ENCODE results near the gene ANP32B.
A peak's percentile ranks its signal among the peaks of the same experiment; 100 is the strongest.
"Not testable (repeated sequence)": the region's sequence is repeated elsewhere in the genome, so short reads cannot be mapped to it uniquely, and the experiment has no call there.

Gene ANP32B

DNA sequence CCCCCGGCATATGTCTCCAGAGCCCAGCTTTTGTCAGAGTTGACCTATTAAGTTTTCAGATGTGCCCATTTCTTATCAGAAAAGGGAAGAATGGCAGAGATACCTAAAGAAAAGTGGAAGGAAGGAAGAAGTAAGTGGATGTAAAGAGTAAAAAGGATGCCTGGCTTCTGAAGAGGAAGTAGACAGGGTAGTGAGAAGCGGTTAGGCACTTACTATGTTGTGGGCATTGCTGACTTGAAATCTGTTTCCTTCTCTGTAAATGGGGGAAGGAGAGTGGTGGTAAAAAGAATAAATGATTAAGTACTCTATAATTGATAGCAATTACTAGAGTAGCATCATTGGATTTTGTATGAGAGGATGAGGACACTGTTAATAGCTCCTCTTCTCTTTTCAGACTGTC, 9.9 kb downstream of the ANP32B start:
- DNase-seq (ENCODE audit: low spot score): no peak

DNA sequence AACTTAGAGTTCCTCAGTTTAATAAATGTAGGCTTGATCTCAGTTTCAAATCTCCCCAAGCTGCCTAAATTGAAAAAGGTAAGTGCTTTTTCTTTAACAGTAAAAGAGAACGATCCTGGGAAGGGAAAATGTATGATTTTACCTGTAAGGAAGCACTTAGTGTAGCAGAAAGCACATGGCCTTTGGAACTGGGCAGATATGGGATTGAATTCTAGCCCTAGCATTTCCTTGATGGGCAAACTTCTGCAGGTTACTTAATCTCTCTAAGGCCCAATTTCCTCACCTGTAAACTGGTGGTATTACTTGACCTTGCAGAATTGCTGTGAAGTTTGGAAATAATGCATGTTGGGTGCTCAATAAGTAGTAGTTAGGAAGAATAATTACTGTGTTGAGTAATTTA, 11.6 kb downstream of the ANP32B start:
- no peak for DNase-seq (ENCODE audit: low spot score)

DNA sequence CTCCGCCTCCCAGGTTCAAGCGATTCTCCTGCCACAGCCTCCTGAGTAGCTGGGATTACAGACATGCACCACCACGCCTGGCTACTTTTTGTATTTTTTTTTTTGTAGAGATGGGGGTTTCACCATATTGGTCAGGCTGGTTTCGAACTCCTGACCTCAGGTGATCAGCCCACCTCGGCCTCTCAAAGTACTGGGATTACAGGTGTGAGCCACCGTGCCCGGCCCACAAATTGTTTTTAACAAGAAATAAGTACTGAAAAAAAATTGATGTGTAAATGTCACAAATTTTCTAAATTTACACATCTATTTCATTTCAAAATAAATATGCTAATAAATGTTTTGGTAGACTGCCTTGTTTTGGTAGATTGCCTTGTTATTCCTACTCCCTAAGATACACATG, 13.5 kb downstream of the ANP32B start:
- DNase-seq (ENCODE audit: low spot score): not testable (repeated sequence)

GRCh38 chr9:97997330-97998276, 14.5 kb downstream of the ANP32B start:
- DNase-seq (ENCODE audit: low spot score): no peak

DNA sequence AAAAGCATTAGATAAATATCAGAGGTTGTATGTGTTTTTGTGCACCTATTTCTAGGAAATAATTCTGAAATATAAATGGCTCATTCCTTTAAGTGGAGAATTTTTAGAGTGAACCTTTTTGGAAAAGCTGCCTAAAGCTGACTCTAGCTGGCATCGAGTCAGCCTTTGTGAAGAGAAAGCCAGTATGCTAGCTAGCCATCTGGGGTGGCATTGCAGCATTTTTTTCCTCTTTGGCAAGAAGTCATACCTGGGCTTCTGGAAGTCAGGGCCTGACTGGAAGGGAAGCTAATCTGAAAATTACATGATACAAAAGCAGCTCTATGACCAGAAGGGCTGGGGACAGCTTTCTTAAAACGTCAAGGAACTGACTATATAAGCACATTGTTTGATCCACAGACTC, 19.7 kb downstream of the ANP32B start:
- DNase-seq (ENCODE audit: low spot score): no peak

GRCh38 chr9:98006127-98006796, 23.1 kb downstream of the ANP32B start:
- peak; percentile 24 for DNase-seq (ENCODE audit: low spot score)

GRCh38 chr9:98007251-98007928, 24.2 kb downstream of the ANP32B start:
- no peak for DNase-seq (ENCODE audit: low spot score)

DNA sequence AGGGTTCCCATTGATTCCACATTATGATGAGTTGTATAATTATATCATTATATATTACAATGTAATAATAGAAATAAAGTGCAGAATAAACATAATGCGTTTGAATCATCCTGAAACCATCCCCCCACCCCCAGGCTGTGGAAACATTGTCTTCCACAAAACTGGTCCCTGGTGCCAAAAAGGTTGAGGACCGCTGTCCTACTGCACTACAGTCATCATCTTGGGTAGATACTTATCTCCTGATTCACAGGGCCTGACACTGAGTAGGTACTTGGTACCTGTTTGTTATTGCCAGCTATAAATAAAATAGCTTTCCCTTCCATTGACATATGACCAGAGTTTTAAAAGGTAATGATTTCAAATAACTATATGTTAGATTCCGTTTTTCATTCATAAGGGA, 25.6 kb downstream of the ANP32B start:
- no peak for DNase-seq (ENCODE audit: low spot score)

- no peak for DNase-seq (ENCODE audit: low spot score)
These were observed 26.3 kb downstream of the ANP32B start for GRCh38 chr9:98009437-98009836.

DNA sequence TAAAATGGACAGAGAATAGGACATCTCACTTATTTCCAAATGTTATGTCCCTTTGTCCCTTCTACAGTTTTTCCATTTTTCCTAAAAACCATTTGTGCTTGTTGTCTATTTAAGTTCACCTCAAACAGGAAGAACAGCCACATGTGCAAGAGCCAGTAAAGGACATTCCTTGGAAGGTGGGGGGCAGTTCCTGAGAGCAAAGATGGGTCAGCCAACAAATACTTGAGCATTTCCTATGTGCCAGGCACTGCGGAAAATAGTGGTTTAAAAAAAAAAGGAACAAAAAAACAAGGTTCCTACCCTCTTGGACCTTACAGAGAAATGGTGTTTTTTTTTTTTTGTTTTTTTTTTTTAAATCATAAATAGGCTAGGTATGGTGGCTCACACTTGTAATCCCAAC, 26.8 kb downstream of the ANP32B start:
- DNase-seq (ENCODE audit: low spot score): no peak

DNA sequence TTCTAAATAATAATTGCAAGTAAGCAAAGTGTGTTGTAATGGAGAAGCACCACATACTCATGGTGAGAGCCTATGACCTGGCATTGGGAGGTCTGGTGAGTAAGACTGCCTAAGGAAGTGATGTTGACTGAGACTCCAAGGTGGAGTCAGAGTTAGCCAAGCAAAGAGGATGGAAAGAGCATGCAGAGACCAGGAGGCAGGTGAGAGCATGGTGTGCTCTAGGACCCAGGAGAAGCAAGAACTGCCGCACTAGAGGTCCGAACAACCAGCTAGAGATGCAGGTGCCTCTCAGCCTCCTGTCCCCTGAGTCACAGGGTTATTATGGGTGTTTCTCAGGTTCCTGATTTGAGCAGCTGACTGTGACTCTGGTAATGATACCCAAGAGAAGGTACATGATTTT, 27.3 kb downstream of the ANP32B start:
- no peak for DNase-seq (ENCODE audit: low spot score)

GRCh38 chr9:98011122-98011521, 28.0 kb downstream of the ANP32B start:
- no peak for DNase-seq (ENCODE audit: low spot score)

- no peak for DNase-seq (ENCODE audit: low spot score)
These were observed 33.1 kb downstream of the ANP32B start for GRCh38 chr9:98016137-98016680.

DNA sequence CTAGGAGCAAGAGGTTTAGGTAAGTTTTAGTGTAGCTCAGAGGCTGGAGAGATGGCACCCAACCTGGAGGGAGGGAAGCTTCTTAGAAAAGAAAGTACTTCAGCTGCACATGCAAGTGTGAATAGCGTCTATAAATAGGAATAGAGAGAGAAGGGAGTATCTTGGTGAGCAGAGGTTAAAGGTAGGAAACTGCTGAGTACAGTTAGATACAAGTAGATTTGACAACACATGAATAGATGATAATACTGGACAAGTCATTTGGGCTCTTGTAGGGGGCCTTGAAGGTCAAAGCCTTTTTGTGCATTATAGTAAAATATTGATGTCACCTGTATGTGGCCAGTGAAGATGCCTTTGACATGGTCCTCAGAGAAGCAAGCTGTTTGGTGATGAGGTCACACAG, 34.2 kb downstream of the ANP32B start:
- no peak for DNase-seq (ENCODE audit: low spot score)

DNA sequence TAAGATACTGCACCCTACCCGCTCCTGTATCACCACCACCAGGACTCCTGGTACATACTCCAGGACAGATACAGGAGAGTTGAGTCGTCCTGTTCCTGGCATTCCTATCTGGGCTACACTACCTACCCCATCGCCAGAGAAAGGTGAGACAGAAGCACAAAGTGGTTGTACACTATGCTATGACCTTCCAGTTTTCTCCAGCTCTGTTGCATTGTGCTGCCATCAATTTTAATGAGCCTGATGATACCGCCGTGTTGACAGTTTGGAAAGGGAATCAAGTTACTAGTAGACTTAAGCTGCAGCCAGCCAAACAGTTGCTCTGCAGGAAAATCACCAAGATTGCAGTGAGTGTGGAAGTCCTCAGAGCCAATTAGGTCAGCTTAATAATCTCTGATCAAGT, 35.2 kb downstream of the ANP32B start:
- no peak for DNase-seq (ENCODE audit: low spot score)

DNA sequence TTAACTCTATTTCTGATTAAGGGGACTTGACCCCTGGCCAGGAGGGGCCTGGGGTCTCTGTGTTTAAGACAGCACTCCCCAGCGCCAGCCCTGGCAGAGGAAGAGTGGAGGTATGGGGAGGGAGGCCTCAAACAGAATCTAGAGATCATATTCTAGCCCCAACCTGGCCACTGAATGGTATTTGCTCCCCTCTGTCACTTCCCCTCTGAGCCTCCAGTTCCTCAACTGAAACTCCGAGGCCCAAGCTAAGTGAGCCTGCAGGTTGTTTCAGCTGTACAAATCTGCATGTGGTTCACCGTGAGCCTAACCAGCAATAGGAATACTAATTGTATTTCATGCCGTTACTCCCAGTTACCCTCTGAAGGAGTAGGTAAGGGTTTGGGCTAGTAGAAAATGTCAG, 36.0 kb downstream of the ANP32B start:
- no peak for DNase-seq (ENCODE audit: low spot score)

DNA sequence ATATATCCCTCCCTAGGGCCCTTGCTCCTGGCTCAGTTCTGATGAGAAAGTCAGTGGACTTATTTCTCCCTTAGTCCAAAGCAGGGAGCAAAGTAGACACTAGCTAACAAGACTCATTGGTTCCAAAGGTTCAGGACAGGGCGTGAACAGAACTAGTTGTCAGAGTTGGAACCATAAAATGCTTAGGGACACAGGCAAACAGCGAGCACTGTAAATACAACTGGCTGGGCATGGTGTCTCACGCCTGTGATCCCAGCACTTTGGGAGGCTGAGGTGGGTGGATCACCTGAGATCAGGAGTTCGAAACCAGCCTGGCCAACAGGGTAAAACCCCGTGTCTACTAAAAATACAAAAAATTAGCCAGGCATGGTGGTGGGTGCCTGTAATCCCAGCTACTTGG, 36.7 kb downstream of the ANP32B start:
- not testable (repeated sequence) for DNase-seq (ENCODE audit: low spot score)

GRCh38 chr9:98020476-98021145, 37.5 kb downstream of the ANP32B start:
- DNase-seq (ENCODE audit: low spot score): no peak

DNA sequence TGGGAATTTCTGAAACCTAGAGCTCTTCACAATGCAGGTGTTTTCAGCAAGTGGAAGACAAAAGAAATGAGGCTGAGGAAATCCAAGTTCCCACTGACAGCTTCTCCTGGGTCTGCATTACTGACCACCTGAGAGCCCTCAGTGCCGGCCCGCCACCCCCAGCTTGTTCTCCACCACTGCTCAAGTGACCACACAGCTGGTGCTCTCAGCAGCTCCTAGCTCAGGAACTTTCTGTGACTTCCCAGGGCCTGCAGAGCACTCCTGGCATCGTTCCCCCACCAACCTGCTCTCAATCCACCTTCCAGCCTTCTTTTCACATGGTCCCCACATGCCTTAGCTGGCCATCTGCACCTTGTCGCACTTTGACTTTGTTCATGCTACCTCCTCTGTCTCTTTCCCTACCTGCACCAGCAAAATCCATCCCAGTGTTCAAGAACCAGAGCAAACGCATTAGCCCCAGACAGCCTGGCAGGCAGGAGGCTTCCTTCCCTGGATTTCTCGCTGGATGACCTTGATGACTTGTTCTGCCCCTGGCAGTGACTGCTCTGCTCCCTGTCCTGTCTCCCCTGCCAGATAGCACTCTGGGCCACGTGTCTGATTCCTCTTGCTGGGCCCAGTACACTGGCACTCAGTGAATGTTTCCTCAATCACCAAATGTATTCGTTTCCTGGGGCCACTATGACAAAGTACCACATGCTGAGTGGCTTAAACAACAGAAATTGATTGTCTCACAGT, 38.3 kb downstream of the ANP32B start:
- DNase-seq (ENCODE audit: low spot score): no peak

GRCh38 chr9:98022447-98022846, 39.3 kb downstream of the ANP32B start:
- no peak for DNase-seq (ENCODE audit: low spot score)

DNA sequence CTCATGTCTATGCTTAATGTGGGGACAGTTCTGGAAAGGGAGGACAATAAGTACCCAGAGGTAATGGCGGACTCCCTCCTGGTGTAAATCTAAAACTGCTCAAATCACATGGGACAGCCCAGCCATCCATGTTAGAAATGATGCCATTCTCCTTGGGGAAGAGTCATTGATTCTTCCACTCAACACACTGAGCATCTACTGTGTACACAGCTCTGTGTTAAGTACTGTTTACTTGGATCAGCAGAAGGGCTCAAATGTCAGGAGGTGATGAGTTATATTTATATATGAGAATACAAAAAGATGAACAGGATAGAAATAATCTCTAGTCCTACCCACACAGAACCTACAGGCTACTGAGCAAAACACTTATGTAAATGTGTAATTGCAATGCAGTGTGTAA, 41.6 kb downstream of the ANP32B start:
- no peak for DNase-seq (ENCODE audit: low spot score)
